Lung microvascular endothelial cell (primary cell): Measurements from ENCODE around the gene S100A10. TPM values are rescaled to one million over a fixed set of nuclear protein-coding genes. Genes with fewer than 3 reads are reported as not detected.
A peak's percentile ranks its signal among the peaks of the same experiment; 100 is the strongest.

Experiments used
- DNase-seq, 2 donors: peaks; one replicate each; pipeline versions ENCODE4 v3.0.0 to v3.0.0-alpha.2; 2010; ENCODE audit warnings: low read depth in 2 of 2
- total RNA-seq: library from RNA; depleted of rRNA; stranded (reverse); fragments of >200 nt; gene quantifications from 2 replicates; pipeline ENCODE4 v1.2.1, GENCODE V29; 2014

S100A10 gene
- total RNA-seq, 1 donor from 2014 or later, result 147 TPM

- DNase-seq, result no peak
Observed at GRCh38 chr1:151964510-151964909, 29.1 kb downstream of the S100A10 start.

GRCh38 chr1:151963288-151963687 lies 30.4 kb downstream of the S100A10 start:
- DNase-seq, result peak in 1 of 2 donors; percentile 60

GRCh38 chr1:151961833-151962232 lies 31.8 kb downstream of the S100A10 start:
- DNase-seq, result peak in 1 of 2 donors; percentile 24

- peak; percentile 27 to 69 for DNase-seq
Observed at GRCh38 chr1:151960780-151961513, 32.7 kb downstream of the S100A10 start.

GRCh38 chr1:151958959-151959358 lies 34.7 kb downstream of the S100A10 start:
- no peak for DNase-seq

GRCh38 chr1:151956957-151957497 lies 36.6 kb downstream of the S100A10 start:
- no peak for DNase-seq

DNA sequence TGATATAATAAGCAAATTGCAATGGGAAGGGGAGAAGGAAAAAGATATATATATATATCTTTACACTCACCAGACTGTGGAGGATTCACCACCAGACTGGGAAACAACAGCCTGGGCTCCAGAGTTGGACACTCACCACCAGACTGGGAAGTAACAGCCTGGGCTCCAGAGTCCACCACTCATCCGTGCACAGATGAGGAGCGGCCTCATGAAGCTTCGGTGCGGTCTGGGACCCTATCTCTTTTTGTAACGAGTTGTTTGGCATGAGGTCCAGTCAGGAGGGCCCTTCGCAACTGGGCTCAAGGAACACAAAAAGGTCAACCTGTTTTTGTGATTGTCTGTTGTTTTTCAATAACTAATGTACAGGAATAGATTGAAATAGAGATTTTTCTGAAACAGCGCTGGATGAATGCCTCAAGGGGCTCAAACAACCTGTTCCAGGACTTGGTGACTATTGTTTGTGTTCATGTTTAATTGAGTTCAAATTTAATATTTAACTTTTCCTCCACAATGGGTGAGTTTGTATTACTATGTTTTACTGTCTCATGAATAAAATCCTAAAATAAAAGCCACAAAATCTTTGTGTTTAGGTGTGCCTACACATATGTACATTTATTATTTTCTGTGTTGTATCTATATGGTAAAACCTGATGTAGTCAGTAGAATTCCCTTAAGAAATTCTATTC lies 40.1 kb downstream of the S100A10 start:
- no peak for DNase-seq

GRCh38 chr1:151952811-151953210 lies 40.8 kb downstream of the S100A10 start:
- no peak for DNase-seq

DNA sequence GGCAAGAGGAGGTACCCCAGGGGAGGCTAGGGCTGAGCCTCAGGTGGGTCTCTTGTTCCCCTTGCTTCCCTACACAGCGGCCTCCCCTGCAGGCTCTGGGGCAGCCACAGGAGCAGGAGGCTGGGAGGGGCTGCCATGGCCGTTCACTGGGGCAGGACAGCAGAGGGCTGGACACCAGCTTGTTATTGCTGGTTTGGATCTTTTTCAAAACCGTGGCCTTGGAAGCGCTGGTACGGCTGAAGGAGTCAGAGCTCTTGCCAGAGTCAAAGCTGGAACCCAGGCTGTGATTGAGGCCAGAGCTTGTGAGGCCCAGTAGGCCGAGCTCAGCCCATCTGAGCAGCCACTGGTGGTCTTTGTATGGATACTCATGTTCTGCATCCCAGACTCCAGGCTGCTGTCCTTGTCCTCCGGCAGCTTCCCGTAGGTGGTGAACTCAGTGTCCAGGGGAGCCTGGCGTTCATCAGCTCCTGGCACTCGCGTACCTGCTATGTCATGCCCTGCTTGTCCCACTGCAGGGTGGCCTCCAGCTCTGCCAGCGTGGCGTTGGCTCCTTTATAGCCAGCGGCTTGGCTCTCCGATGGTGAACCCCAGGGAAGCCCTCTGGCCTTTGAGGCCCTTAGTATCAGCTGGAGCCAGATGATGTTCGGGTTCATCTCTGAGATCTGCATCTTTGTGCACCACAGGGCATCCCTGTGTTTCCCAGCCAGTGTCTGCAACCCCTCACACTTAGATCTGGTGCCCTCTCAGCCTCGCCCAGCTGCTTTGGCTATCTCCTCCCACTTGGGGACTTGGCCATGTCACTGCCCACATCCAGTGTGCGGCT lies 44.1 kb downstream of the S100A10 start:
- DNase-seq, result no peak

- DNase-seq, result no peak
Observed at GRCh38 chr1:151948506-151948905, 45.2 kb downstream of the S100A10 start.

DNA sequence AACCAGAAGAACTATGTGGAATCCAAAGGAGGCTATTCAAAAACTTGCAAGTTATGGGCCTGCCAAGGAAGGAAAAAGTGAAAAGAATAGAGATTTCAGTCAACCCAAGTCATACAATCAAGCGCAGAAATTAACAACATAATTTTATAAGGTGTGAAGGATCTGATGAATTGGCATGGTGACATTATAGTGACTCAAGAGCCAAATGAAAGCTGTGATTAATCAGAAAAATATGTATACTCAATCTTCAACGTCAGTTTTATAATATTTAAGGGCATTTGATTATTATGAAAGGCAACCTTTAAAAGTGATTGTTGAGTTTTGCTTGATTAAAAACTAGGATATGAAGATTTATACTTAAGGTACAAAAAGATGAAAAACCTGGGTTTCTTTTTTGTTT lies 46.5 kb downstream of the S100A10 start:
- DNase-seq, result no peak

GRCh38 chr1:151945725-151946722 lies 47.6 kb downstream of the S100A10 start:
- DNase-seq, result peak; percentile 97 to 98

DNA sequence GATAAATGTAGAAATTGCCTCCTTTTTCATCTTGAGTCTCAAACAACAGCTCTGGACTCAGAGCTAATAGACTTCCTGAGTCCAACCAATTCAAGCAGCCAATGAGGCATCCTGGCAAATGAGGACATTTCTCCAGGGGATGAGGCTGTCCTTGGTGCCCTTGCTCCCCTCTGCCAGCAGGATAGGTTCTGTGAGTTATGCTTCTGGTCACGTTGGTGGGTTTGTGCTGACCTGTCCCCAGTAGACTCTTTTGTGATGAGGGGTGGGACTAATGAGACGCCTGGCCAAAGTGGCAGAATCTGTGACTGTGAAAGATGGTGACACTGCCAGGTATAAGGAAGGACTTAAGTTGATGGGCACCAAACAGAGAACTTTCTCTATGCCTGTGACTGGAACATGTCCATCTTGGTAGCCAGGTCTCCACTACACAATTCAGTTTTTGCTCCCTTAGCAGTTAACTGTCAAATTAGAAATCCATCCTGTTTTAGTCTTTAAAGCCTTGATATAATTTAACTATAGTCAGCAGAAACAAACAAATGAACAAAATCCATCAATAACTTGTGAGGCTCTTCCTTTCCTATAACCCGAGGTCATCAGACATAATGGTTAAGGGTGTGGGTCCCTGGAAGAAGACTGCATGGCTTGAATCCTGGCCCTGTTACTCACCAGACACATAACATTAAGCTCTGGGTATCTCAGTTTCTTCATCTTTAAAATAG lies 48.6 kb downstream of the S100A10 start:
- DNase-seq, result no peak

GRCh38 chr1:151944126-151944856 lies 49.4 kb downstream of the S100A10 start:
- DNase-seq, result no peak

DNA sequence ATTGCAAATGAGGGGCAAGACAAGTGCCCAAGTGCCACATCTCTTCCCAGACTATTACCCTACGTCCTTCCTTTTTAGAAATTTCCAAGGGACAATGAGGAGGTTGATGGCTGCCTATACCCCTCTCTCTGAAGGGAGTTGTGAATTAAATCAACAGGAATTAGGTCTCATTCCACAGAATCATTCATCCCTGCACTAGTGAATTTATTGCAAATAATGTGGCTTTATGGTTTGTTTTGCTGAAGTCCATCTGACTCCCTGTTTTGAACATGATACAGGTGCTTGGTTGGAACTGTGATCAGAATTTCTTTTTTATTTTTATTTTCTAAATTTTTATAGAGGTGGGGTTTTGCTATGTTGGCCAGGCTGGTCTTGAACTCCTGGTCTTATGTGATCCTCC lies 50.1 kb downstream of the S100A10 start:
- DNase-seq, result no peak

DNA sequence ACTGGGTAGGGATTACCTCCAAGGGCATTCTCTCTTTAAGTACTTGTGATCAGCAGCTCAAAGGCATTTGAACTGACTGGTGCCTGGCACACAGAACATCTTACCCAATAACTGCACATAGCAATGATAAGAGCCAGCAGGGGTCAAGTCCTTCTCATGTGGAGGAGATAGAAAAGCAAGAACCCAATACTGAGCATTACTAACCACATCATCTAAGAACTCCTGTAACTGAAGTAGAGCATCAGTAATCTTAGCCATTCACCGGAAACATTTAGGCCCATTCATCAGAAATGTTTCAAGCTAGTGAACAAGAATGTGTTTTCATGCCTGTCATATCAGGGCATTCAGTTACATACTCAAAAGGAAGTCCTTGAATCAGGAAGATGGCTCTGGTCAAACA lies 50.8 kb downstream of the S100A10 start:
- peak in 1 of 2 donors; percentile 28 for DNase-seq

DNA sequence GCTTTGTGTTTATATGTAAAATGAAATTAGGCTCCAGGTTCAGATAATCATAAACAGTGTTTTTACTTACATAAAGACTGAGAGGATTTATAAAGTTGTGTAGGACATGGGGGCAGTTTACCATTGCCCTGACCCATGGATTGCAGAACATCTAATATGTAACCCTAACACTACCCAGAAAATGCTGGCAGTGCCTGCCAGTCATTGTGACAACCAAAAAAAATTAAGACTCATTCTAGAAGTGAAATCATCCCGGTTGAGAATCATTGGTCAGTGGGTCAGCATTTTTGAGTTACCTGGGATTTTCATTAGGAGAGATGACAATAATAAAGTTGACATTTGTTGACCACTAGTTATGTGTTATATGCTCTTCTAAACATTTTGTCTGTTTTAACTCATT lies 53.1 kb downstream of the S100A10 start:
- no peak for DNase-seq

DNA sequence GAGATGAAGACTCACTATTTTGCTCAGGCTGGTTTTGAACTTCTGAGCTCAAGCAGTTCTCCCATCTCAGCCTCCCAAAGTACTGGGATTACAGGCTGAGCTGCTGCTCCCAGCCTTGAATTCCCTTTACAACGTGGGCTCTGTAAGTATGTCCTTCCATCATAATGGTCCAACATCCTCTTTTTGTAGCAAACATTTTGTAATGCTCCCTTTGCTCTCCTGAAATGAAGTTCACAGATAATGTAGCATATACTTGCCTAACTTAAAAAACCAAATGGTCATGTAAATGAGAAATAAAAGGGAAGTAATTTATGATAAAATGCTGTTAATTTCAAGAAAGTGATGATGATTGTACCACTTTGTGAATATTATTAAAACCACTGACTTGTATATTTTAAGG lies 53.9 kb downstream of the S100A10 start:
- DNase-seq, result no peak

- DNase-seq, result no peak
Observed at GRCh38 chr1:151939141-151939540, 54.5 kb downstream of the S100A10 start.
